Dedifferentiated amniotic fluid mesenchymal stem cell (primary cell): ENCODE results near the gene LSM7.
"Not testable (repeated sequence)": the region's sequence is repeated elsewhere in the genome, so short reads cannot be mapped to it uniquely, and the experiment has no call there.

Experiments used
- DNase-seq: peaks from one replicate; pipeline ENCODE4 v3.0.0-alpha.2; 2016; ENCODE audit errors: extremely low spot score

Gene LSM7

DNA sequence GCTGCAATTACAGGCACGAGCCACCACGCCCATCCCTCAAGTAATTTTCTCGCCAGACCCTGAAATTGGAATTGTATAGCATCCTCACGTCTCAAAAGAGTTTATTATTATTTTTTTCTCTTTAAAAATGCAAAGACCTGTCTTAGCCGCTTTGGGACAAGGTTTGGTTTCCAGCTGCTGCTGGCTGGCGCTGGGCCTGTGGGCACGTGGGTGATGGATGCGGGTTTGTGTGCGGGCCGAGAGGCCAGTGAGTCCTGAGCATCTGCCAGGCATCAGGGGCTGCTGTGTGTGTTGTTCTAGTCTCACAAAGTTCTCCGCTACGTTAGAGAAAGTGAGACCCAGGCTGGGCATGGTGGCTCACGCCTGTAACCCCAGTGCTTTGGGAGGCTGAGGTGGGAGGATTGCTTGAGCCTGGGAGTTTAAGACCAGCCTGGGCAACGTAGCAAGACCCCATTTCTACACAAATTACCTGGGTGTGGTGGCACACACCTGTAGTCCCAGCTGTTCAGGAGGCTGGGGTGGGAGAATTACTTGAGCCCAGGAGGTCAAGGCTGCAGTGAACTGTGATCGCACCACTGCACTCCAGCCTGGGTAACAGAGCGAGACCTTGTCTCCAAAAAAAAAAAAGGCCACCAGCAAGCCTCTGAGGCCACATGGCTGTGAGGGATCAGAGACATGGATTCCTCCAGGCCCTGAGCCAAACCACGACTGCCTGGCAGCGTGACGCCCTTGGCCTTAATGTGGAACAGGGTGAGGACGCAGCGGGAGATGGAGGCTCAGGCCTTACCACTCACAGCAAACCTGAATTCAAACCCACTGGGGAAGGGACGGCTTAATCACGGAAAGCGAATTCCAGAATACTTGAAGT, 27.0 kb upstream of the LSM7 start:
- DNase-seq, result no peak

DNA sequence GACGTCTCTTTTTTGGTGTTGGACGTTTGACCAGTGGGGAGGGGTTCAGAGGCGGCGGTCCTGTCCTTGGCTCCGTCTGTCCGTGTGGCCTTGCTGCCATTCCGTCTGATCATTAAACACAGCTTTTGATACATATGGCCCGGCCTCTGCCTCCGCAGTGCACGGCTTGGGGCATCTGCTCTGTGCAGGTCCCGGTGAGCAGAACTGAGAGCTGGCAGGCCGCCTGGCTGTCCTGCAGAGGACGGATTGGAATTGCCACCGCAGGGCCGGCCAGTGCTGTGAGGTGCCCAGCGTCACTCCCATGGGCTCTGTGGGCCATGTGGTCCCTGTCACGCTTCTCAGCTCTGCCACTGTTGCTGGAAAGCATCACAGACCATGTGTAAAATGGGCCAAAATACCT, 26.3 kb upstream of the LSM7 start:
- no peak for DNase-seq

DNA sequence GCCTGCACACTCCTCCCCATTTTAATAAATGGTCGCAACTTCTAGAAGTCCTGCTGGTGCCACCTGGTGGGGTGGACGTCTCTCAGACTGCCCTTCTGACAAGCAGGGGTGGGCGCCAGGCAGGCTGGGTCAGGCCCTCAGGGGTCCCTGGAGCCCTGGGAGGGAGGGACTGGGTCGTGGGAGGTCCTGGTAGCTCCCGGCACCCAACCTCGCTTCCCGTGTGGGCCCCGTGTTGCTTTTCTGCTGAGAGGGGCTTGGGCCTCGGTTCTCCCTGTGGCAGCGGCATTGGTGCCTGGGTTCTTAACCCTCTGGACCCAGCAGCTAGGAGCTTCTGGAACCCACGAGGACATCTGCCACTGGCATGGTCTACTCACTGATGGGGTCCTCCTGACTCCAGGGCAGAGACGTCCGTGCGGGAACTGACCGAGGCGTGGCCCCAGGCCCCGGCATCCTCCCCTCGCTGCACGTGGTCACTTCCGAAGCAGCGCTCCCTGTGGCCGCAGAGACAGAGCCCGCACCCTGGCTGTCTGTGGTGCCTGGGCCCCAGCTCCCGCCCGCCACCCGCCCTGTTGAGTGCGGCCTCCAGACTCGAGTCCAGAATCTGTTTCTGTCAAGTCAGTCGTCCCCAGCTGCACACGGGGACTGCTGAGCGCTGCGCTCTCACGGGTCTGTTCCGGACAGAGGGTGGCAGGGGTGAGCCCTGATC, 25.7 kb upstream of the LSM7 start:
- no peak for DNase-seq

DNA sequence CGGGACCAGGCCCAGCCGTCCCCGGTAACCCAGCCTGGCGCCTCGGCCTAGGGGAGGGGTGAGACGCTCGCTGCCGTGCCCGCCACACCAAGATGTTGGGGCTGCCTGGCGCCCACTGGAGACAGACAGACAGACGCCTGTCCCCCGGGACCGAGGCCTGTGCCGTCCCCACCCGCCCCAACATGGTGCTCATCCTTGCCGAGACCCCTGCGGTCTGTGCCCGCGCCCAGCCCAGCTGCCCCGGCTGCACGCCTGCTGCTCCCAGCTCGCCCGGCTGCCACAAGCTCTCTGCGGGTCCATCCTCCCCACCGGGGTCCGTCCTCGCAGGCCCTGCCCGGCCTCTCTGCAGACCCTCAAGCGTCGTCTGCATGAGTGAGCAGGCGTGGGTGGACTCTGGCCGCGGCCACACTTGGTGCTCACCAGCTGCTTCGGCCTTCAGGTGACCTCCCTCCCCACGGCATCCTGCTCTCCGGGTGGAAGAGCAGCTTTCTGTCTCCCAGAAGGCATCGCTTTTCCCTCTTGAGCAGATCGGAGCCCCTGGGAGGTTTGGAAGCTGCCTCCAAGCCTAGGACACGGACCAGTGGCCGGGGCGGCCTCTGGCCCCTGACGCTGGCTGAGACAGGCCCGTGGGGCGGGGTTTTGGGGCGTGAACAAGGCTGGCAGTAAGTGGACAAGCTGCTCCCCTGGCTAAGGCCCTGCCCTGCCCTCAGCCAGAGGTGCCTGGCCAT, 24.9 kb upstream of the LSM7 start:
- no peak for DNase-seq

DNA sequence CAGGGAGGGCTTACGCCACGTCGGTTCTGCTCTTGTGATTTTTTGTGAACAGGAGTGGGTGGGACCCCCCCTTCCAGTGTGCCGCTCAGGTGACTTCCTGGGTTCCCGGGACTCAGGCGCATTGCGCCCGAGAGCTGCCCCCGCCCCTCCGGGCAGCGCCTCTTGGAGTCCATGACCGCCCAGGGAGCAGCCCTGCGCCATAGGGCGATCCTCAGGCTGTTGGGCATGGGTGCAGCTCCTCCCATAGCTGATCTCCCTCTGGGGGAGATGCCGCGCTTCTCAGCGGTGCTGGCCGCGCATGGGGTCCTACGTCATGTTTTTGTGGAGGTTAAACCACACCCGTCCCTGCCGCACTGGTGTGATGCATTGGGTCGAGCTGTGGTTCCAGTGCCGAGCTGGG, 23.7 kb upstream of the LSM7 start:
- no peak for DNase-seq

DNA sequence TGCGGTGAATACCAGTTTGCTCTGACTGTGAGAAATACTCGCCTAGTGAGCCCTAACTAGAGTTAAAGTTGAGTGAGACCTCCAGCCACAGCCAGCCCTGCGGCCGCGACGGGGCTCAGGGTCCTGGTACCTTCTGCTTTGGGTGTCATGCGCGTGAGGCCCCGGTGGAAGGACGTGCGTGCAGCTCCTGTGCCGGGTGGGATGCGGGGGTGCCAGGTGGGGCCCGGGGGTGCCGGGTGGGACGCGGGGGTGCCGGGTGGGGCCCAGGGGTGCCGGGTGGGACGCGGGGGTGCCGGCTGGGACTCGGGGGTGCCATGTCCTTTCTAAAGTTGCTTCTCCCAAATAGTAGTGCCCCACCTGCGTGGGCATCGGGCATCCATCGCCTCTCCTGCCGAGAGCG, 23.2 kb upstream of the LSM7 start:
- no peak for DNase-seq

DNA sequence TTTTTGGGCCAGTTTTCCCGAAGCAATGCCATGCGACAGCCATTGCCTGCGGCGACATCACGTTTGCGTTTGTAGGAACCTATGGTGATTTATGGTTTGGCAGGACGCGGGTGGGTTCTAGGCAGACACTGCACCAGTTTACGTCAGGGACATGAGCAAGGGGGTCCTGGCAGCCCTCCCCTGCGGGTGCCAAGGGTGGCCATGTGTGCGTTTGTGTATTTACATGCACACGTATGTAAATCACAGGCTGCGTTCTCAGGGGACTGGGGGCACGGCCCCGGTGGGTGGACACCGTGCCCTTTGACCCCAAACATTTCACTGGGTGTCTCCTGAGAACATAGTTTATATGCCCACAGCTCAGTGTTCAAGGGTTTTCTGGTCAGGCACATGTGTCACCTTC, 22.3 kb upstream of the LSM7 start:
- DNase-seq, result no peak

DNA sequence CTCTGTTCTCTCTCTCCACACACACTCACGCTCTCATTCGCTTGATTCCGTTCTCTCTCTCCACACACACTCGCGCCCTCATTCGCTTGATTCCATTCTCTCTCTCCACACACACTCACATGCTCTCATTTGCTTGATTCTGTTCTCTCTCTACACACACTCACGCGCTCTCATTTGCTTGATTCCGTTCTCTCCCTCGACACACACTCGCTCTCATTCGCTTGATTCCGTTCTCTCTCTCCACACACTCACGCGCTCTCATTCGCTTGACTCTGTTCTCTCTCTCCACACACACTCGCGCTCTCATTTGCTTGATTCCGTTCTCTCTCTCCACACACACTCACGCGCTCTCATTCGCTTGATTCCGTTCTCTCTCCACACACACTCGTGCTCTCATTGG, 21.4 kb upstream of the LSM7 start:
- DNase-seq, result not testable (repeated sequence)

DNA sequence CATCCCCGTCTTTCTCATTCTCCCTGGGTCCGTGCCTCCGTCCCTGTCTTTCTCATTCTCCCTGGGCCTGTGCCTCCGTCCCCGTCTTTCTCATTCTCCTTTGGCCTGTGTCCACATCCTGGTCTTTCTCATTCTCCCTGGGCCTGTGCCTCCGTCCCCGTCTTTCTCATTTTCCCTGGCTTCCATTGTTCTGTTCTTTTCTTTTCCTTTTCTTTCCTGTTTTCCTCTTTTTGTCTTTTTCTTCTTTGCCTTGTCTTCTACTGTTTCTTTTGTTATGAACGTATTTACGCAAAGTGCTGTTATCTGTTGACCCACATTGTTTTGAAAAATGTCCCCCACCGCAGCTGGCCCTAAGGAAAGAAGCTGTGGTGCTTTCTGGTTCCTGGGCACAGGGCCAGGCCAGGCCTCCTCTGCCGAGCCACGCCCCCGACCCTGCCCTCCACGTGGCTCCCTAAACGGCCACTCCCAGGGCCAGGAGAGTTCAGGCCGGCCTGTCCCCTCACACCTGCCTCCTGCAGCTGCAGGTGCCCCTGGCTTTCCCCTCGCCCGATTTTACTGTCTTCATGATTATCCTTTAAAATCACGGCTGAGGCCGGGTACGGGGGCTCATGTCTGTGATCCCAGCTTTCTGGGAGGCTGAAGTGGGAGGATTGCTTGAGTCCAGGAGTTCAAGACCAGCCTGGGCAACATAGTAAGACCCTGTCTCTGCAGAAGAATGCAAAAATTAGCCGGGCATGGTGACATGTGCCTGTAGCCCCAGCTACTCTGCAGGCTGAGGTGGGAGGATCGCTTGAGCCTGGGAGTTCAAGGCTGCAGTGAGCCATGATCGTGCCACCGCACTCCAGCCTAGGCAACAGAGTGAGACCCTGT, 17.6 kb upstream of the LSM7 start:
- DNase-seq, result no peak

DNA sequence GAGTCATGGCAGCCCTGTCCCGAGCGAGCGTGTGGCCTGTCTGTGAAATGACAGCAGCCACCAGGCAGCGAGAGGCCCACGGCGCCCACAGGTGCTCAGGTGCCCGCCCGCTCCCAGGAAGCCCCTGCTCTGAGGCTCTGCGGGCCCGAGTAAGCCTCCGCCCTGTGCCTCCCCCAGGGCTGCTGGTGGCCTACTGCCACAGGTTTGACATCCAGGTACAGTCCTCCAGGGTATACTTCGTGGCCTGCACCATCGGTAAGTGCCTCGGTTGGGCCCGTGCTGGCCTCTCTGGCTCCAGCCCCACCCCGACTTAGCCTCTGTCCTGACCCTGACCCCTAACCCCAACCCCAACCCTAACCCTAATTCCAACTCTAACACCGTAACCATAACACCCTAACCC, 16.7 kb upstream of the LSM7 start:
- no peak for DNase-seq

DNA sequence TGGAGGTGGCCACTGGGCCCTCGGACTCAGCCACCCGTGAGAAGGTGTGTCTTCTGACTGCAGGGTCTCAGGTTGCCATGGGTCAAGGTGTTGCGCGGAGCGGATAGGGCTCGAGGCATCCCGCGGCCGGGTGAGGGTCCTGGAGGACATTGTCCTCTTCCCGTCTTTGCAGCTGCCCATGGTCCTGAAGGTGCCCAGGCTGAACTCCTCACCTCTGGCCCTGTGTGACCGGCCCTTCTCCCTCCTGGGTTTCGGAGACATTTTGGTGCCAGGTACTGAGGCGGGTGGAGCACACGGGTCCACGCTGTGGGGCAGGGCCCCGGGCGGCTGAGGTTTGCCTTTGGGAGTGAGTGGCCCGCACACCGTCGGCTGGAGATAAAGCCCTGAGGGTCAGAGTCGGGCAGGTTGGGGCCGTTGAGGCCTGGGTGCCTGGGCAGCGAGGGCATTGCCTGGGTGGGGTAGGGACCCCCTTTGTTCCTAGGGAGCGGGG, 16.0 kb upstream of the LSM7 start:
- no peak for DNase-seq

DNA sequence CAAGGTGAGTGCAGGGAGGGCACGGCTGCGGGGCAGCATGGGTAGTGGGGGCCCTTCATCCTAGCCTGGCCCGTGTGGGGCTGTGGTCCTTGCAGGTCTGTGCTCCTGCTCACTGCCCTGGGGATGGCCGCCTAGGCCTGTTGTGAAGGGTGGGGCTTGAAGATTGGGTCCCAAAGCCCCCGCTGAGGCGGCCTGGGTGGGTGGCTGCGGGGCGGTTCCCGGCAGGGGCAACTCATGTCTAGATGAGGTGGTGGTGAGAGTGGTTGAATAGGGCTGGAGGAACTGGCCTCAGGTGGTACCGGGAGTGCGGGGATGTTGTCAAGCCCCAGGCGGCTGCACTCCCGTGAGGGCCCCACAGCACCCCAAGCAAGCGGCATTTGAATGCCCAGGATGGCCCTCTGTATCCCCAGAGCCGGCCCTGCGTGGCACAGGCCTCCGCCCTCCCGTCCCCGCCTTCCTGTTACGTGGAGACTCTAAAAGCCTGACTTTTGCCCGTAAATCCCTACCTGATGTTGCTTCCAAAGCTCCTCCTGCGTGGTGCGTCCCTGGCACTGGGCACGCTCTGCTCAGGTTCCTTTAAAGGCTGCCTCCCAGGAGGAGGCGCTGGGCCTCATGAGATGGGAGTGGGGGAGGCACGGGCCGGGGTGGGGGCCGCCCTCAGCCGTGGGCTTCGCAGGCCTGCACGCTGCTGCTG, 15.1 kb upstream of the LSM7 start:
- DNase-seq, result no peak

DNA sequence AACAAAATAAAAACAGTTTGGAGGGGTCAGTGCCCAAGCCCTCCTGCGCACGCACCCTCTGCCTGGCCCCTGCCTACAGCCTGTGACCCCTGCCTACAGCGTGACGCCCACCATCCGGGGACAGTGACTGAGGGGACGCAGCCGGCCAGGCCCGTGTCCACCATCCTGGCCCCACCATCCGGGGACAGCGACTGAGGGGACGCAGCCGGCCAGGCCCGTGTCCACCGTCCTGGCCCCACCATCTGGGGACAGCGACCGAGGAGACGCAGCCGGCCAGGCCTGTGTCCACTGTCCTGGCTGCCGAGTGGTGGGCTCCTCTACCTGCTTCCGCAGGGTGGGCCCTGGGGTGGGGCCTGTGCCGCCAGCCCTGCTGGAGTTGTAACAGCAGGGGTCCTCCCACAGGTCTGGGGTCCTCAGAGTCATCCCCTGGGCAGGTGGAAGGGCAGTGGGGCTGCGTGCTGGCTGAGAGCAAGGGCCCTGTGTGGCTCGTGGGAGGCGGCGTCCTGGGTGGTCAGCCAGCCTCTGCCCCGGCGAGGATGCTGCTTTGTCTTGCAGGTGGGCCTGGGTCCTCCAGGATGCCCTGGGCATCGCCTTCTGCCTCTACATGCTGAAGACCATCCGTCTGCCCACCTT, 14.4 kb upstream of the LSM7 start:
- no peak for DNase-seq

DNA sequence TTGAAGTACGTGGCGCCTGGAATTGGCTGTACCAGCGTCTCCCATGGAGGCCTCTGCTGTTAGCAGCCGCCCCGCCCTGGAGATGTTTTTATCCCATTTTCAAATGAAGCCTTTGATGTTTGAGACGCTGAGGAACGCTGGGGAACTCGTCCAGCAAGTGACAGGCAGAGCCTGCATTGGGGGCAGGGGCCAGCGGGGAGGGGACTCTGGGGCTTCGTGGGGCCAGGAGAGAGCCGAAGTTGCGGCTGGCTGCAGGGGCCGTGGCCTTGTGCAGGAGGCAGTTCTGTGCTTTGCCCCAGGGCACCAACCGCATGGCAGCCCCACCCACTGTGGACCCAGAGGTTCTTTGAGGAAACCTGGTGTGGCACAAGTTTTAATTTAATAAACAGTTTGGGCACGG, 13.6 kb upstream of the LSM7 start:
- DNase-seq, result no peak

DNA sequence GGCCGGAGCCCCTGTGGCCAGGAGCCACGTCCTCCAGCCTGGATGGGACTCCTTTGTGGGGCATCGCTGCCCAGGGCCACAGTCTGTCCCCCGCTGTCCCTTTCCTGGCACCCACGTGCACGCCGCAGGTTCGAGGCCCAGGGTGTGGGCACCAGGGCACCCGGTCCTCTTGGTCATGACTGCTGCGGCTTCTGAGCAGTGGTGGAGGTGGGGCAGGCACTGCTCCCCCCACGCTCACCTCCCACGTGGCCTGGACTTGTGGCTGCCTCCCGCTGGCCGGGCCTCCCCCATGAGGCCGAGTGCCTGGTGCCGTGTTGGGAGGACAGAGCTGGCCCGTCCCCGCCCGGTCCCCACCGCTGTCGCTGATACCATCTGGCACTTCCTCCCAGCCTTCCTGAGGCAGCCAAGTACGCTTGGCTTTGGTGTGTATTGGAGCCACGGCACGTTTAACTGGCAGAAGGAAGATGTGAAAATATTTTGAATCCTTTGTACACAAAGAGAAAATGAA, 12.9 kb upstream of the LSM7 start:
- DNase-seq, result no peak

DNA sequence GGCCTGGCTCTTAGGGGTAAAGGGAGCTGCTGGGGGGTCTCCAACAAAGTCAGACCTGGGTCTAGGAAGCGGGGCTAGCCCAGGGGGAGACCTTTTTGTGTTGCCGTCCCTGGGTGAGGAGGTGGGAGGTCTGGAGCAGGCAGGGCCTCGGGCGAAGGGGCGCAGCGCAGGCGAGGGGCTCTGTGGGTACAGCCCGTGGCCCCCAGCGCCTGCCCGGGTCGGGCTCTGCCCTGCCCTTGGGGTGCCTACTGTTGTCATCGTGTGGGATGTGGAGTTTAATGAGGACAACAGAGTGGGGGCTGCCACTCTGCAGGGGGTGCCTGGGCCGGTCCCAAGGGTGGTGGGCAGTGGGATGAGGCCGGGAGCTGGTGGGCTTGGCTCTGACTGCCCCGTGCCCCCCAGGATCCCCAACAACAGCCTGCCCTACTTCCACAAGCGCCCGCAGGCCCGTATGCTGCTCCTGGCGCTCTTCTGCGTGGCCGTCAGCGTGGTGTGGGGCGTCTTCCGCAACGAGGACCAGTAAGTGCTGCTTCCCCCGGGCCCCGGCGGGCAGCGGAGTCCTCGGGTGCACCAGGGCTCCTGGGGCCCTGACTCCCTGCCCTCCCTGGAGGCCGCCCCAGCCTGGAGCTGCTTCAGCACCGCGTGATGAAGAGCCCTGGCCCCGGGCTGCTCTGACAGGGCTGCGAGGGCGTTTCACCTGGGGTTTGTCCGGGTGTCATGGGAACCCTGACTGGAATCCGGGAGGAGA, 12.3 kb upstream of the LSM7 start:
- DNase-seq, result no peak

DNA sequence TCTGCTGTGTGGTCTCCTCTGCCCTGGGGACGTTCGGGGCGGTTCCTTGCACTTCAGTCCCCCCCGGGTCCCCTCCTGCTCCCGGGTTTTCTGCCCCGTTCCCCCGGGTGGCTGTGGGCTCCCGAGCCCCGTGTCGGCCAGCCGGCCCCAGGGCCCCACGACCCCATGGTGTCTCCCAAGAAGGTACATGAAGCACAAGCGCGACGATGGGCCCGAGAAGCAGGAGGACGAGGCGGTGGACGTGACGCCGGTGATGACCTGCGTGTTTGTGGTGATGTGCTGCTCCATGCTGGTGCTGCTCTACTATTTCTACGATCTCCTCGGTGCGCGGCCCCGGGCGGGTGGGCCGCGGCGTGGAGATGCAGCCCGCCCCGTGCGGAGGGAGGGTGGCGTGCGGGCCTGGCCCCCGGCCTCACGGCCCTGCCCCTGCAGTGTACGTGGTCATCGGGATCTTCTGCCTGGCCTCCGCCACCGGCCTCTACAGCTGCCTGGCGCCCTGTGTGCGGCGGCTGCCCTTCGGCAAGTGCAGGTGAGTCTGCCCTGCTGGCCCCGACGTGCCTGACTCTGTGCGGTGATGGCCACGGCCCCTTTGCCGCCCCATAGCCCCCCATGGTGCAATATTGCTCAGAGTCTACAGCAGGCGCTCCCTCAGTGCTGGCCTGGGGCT, 11.4 kb upstream of the LSM7 start:
- no peak for DNase-seq

DNA sequence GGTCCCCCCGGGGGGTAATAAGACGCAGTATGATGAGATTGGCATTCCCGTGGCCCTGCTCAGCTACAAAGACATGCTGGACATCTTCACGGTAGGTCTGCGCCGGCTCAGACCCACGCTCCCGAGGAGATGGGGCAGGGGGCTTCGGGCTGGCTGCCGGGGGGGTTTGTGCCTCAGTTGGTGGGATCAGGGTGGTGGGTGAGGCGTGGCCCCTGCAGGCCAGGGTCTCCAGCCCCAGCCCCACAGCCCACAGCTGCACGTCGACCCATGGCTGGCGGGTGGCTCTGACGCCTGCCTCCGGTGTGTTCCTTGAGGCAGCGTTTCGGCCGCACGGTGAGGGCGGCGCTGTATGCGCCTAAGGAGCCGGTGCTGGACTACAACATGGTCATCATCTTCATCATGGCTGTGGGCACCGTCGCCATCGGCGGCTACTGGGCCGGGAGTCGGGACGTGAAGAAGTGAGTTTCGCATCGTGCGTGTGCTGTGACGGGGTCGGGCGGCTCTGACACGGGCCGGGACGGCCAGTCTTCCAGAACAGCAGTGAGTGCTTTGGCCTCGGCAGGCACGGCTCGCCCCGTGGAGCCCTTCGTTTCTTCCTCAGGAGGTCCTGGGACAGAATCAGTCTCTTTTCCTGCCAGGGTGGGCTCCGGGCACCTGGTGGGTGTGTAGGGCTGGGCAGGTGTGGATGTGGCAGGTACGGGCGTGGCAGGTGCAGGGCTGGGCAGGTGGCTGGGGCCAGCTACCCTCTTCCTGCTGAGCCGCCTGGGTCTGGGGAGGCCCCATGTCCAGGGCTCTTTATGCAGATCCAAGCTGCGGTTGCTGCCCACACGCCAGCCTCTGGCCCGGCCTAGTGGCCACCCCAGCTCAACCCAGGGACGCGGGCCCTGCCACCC, 10.6 kb upstream of the LSM7 start:
- no peak for DNase-seq
